SK-N-SH (cell line): ENCODE results near the gene TOPBP1.

Source experiments
- CTCF ChIP-seq: fragments of 200-600 bp; sonication (generic); IDR thresholded peaks from 2 replicates; pipeline ENCODE4 v1.6.1; 2017; ENCODE audit warnings: antibody characterized with exemption, mild to moderate bottlenecking, moderate library complexity
- RFX5 ChIP-seq: IDR thresholded peaks from 2 replicates; pipeline ENCODE4 v1.6.1; 2012; ENCODE audit warnings: mild to moderate bottlenecking, improper control_type of control experiment, low read length
- ZBTB33 ChIP-seq: IDR thresholded peaks from 2 replicates; pipeline ENCODE4 v1.4.0; 2012; ENCODE audit warnings: low read depth, borderline replicate concordance

GRCh38 chr3:133563816-133564215, 97.9 kb downstream of the TOPBP1 start:
- TF ChIP-seq CTCF (no peak), ZBTB33 (no peak), RFX5 (no peak)
